Glomerular endothelial cell (primary cell): ENCODE measurements around the gene LRRC26. TPM values are rescaled to one million over a fixed set of nuclear protein-coding genes. Genes with fewer than 3 reads are reported as not detected.

ENCODE experiments used
- DNase-seq: peaks from one replicate; pipeline ENCODE4 v3.0.0-alpha.2; 2011; ENCODE audit warnings: low read depth, low spot score; ENCODE audit errors: extremely low read depth
- total RNA-seq: library from RNA; depleted of rRNA; stranded (reverse); fragments of >200 nt; gene quantifications from 2 replicates; pipeline ENCODE4 v1.2.3, GENCODE V29; 2015

The LRRC26 gene
- total RNA-seq, 1 donor from 2014 or later = not detected

DNA sequence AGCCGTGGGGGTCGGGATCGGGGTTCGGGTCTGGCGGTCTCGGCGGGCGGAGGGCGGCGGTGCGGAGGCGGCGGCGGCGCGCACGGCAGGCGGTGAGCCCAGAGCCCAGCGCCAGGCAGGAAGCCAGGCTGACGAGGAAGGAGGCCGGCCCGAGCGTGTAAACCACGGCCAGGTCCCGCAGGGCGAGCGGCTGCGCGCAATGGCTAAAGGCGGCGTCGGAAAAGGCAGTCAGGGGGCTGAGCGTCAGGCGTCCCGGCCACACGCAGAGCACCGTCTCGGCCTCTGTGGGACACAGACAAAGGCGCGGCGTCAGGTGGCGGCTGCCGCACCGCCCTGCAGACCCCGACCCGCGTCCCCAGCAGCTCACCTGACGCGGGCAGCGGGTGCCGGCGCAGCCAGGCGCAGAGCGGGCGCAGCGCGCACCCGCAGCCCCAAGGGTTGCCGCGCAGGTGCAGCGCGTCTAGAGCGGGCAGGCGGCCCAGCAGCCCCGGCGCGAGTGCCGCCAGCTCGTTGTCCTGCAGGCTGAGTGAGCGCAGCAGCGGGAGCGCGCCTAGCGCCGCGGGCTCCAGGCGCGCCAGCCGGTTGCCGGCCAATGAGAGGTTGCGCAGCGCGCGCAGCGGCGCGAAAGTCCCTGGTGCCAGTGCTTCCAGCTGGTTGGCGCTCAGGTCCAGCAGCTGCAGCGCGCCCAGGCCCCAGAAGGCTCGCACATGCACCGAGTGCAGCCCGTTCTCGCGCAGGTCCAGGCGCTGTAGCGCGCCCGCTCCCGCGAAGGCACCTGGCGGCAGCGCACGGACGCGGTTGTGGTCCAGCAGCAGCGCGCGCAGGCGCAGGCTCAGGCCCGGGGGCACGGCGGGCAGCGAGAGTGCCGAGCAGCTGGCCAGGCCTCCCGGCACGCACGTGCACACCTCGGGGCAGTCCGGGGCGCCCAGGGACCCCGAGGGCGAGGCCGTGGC is 671 bp downstream of the LRRC26 start:
- DNase-seq = no peak

GRCh38 chr9:137168573-137168903 is 1.3 kb downstream of the LRRC26 start:
- no peak for DNase-seq

- no peak for DNase-seq
Observed at GRCh38 chr9:137167747-137168572, 1.9 kb downstream of the LRRC26 start.

DNA sequence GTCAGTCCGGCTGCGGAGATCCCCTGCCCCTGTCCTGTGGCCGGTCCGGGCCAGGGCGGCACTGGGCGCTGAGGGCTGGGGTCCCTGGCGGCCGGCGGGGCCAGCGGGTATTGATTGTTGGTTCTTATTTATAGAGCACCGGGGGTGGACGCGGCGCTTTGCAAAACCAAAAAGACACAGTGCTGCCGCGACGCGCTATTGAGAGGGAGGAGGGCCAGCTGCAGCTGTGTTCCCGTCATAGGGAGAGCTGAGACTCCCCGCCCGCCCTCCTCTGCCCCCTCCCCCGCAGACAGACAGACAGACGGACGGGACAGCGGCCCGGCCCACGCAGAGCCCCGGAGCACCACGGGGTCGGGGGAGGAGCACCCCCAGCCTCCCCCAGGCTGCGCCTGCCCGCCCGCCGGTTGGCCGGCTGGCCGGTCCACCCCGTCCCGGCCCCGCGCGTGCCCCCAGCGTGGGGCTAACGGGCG is 2.5 kb downstream of the LRRC26 start:
- no peak for DNase-seq

- no peak for DNase-seq
Observed at GRCh38 chr9:137166380-137167229, 3.2 kb downstream of the LRRC26 start.

GRCh38 chr9:137165250-137165836 is 4.5 kb downstream of the LRRC26 start:
- no peak for DNase-seq

DNA sequence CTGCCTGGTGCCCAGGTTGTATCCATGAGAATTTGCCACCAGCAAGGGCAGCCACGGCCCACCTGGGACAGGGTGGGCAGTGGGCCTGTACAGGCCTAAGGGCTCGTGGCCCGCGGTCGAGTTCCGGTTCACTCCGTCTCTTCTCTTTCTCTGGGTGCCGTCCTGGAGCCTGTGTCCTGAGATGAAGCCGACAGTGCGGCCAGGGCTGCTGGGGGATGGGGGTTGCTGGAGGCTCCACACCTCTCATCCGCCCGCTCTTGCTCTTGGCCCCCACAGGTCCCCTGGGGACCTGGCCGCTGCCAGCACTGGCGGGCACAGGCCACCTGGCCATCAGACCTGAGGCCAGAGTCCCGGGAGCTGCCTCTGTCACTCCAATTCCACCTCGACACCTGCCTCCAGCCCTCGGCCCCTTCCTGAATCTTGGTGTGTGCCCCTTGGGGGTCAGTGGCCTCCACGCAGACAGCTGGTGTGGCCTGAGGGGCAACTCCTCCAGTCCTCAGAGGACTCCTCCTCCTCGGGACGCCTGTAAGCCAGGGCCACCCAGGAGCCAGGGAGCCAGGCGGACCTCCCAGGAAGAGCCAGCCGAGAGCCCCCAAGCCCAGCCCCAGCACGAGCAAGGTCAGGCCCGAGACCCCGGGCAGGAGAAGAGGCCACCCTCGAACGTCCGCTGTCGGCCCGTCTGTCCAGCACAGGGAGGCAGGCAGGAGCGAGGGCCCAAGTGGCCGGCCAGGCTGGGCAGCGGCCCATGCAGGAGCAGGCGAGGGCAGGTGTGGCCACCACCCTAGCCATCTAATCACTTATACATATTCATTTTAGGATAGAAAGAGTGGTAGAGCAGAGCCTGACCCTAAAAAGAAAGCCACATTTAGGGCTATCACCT is 5.2 kb downstream of the LRRC26 start:
- DNase-seq = no peak

DNA sequence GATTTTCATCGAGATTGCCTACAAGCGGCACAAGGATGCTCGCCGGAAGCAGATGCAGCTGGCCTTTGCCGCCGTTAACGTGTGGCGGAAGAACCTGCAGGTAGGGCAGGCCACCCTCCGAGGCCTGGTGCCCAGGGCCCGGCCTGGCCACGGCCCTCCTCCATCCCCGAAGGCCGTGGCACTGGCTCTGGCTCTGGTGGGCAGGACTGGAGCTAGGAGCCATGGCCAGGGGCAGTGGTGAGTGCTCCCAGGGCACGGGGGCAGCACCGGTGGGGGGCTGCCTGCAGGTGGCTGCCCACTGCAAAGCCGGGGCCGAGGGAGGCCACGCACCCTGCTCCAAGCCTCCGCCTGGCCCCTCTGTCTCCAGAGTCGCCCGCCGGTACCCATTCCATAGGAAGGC is 6.0 kb downstream of the LRRC26 start:
- no peak for DNase-seq

GRCh38 chr9:137163365-137163715 is 6.5 kb downstream of the LRRC26 start:
- no peak for DNase-seq

GRCh38 chr9:137162505-137163364 is 7.1 kb downstream of the LRRC26 start:
- no peak for DNase-seq

GRCh38 chr9:137161558-137162486 is 8.0 kb downstream of the LRRC26 start:
- DNase-seq = no peak

GRCh38 chr9:137160716-137161557 is 8.9 kb downstream of the LRRC26 start:
- no peak for DNase-seq

DNA sequence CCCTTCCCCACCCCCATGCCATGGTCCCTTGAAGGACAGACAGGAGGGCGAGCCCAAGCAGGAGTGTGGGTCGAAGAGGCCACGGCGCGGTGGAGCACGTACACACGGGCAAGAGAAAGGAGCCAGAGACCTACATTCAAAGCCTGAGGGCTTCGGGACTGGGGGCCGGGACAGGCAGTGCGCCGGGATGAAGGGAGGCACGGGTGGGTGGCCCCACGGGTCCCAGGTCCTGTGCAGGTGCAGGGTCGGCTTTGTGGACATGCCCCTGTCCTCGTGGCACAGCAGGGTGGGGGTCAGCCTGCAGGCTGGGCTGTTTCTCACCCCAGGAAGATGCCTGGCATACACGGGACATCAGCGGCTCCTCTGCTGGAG is 9.8 kb downstream of the LRRC26 start:
- no peak for DNase-seq

DNA sequence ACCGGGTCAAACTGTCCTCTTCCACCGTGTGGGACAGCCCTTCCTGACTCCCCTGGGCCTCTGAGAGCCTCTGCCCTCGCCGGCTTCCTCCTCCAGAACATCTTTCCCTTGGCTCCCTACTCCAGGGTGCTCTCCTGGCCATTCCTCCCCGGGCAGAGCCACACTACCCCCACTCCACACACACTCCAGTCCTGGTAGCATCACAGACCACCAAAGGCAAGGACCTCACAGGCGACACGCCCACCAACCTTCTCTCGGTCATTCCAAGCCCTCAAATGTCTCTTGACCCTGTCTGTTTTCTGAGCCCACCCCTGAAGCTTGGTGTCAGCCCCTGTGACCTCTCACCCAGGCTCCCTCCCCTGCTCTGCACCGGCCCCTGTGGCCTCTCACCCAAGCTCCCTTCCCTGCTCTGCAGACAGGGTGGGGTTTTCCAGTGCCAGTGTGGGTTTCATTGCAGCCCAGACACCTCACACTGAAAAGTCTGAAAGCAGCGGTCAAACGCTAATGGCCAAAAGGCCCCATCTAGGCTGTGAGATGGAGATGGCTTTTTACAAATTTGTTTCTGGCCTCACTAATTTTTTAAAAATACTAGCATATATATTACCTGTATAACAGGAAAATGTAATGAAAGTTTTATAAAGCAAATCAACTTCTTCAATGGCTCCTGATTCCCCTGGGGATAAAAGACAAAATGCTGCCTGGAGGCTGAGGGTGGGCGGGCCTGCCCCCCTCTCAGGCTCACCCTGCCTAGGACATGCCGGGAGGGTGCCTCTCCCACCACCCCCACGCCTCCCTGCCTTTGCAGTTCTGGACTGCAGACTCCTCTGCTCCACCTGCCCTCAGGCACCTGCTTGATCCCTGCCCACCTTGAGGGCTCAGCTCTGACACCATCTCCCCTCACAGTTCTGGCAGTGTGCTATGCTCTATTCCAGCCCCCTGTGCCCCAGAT is 10.5 kb downstream of the LRRC26 start:
- DNase-seq = no peak

DNA sequence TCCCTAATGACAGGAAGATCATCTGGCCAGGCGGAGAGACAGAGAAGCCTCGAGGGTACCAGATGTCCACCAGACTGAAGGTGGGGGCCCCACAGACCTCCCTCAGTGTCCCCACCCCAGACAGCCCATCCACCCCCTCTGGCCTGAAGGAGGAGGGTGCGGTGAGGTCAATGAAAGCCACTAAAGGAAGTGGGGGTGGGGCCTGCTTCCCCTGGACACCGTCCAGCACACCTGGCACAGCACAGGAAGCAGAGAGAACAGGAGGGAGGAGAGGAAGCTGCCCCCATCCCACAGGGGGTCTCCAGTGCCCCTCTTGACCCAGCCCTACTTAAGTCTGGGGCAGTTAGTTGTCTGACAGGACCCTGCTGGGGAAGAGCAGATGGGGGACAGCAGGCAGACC is 11.2 kb downstream of the LRRC26 start:
- no peak for DNase-seq
